ENCODE data around the gene IGSF3. TPM values are rescaled to one million over a fixed set of nuclear protein-coding genes. Genes with fewer than 3 reads are reported as not detected.

IGSF3 gene
- total RNA-seq, 1 experiment from 2014 or later, result 30.1 TPM

DNA sequence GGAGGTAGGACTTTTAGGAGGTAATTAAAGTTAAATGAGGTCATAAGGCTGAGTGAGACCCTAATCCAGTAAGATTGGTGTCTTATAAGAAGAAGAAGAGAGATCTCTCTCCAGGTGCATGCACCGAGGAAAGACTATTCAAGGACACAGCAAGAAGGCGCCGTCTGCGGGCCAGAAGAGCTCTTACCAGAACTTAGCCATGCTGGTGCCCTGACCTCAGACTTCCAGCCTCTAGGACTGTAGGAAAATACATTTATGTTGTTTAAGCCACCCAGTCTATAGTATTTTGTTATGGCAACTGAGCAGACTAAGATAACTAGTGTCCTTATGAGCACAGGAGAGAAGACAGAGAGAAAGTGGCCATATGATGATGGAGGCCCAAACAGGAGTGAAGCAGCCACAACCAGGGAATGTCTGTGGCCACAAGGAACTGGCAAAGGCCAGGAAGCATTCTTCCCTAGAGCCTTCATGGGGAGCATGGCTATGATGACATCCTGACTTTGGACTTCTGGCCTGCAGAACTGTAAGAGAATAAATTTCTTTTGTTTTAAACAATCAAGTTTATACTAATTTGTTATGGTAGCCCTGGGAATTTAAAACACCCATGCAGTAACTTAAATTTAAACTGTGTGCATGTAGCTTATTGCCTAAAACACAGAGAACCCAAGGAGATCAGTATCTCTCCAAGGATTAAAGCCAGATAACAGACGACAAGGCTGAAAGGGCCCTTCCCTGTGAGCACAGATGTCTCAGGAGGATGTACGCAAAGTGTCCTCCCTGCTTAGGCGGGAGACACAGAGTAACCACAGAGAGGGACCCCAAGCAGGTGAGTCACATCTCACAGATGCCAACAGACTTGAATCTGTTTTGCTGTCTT is 86.8 kb downstream of the IGSF3 start:
- H3K9me2 ChIP-seq (ENCODE audit: insufficient read depth), result no peaks in the 10 kb centered on the region
- H3K9me3 ChIP-seq (ENCODE audit: insufficient read depth, low read depth), result no peaks in the 10 kb centered on the region
- no peak overlapping the region for H3K4me2 ChIP-seq
- 0 out of 2 replicates have a peak, but pooled peaks cover 11% of the 10 kb centered on the region for H3K36me3 ChIP-seq (ENCODE audit: low read depth)
- no peaks in the 10 kb centered on the region for H3K27me3 ChIP-seq (ENCODE audit: insufficient read depth, low read depth)
- no peak for DNase-seq
- TF ChIP-seq CTCF (conservative IDR thresholded peaks at IDR 0.05) (no peak), EZH2 (IDR thresholded peaks at IDR 0.05; ENCODE audit: low read depth) (no peak)
- H3K27ac ChIP-seq, result no peak overlapping the region
- no peak overlapping the region for H2AFZ ChIP-seq
- intact Hi-C loops (cut with micrococcal nuclease; ENCODE audit: unreplicated experiment), result no loop called here
- H3K79me2 ChIP-seq (ENCODE audit: low read depth), result no peaks in the 10 kb centered on the region
- no peaks in the 10 kb centered on the region; the same call in 1 of the 2 replicates for H3K4me1 ChIP-seq (replicated peaks; ENCODE audit: insufficient read depth)
- no TSS peak for BruUV-seq (replicated peaks)
- POLR2A ChIA-PET (ENCODE audit: unreplicated experiment), result no interaction called here
- CTCF ChIA-PET, result no interaction called here
- no peaks in the 10 kb centered on the region for H3F3A ChIP-seq (ENCODE audit: insufficient read depth, low read depth)
- H4K20me1 ChIP-seq (ENCODE audit: insufficient read depth), result no peaks in the 10 kb centered on the region
- no peak overlapping the region for H3K4me3 ChIP-seq

- H3K36me3 ChIP-seq (ENCODE audit: low read depth), result 0 out of 2 replicates have a peak, but pooled peaks cover 5% of the 10 kb centered on the region
- CTCF ChIA-PET, result no interaction called here
- no peaks in the 10 kb centered on the region for H4K20me1 ChIP-seq (ENCODE audit: insufficient read depth)
- POLR2A ChIA-PET (ENCODE audit: unreplicated experiment), result no interaction called here
- no peak overlapping the region for H3K4me2 ChIP-seq
- no peak for DNase-seq
- no peaks in the 10 kb centered on the region for H3K4me1 ChIP-seq (replicated peaks; ENCODE audit: insufficient read depth)
- no peaks in the 10 kb centered on the region for H3K79me2 ChIP-seq (ENCODE audit: low read depth)
- no peaks in the 10 kb centered on the region for H3K27me3 ChIP-seq (ENCODE audit: insufficient read depth, low read depth)
- no TSS peak for BruUV-seq (replicated peaks)
- intact Hi-C loops (cut with micrococcal nuclease; ENCODE audit: unreplicated experiment), result loop anchor here (10.0 kb wide), 2 partner anchors 275 to 335 kb away; no protein-coding TSS in a partner anchor
- H3F3A ChIP-seq (ENCODE audit: insufficient read depth, low read depth), result peaks cover 5% of the 10 kb centered on the region
- H3K27ac ChIP-seq, result no peak overlapping the region
- H3K9me2 ChIP-seq (ENCODE audit: insufficient read depth), result no peaks in the 10 kb centered on the region
- H3K9me3 ChIP-seq (ENCODE audit: insufficient read depth, low read depth), result no peaks in the 10 kb centered on the region
- no peak for TF ChIP-seq CTCF (conservative IDR thresholded peaks at IDR 0.05)
- TF ChIP-seq EZH2 (IDR thresholded peaks at IDR 0.05; ENCODE audit: low read depth), result no peak
- H3K4me3 ChIP-seq, result no peak overlapping the region
- H2AFZ ChIP-seq, result no peak overlapping the region
These were observed 88.2 kb downstream of the IGSF3 start for GRCh38 chr1:116579259-116579875.

DNA sequence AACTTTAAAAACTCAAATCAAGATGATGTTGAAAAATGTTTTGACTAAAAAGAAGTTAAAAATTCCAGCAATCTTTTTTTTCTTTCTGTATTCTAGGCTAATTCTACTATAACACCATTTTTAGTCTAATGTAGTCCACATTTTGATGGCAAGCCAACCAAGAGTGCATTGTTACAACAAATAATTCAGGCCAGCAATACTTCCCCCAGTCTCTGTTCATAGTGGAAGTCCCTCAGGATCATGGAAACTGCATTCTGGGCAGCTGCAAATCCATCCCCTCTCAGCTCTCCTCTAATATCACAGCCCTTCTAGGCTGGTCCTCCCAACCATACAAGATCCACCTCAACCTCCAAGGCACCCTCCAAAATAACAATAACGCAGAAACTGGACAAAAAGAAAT is 89.0 kb downstream of the IGSF3 start:
- no peaks in the 10 kb centered on the region for H3K79me2 ChIP-seq (ENCODE audit: low read depth)
- peaks cover 5% of the 10 kb centered on the region for H3F3A ChIP-seq (ENCODE audit: insufficient read depth, low read depth)
- no peaks in the 10 kb centered on the region for H3K9me3 ChIP-seq (ENCODE audit: insufficient read depth, low read depth)
- no peaks in the 10 kb centered on the region for H3K27me3 ChIP-seq (ENCODE audit: insufficient read depth, low read depth)
- intact Hi-C loops (cut with micrococcal nuclease; ENCODE audit: unreplicated experiment), result loop anchor here (10.0 kb wide), 2 partner anchors 276 to 336 kb away; no protein-coding TSS in a partner anchor
- H3K4me1 ChIP-seq (replicated peaks; ENCODE audit: insufficient read depth), result no peaks in the 10 kb centered on the region
- H3K4me3 ChIP-seq, result no peak overlapping the region
- DNase-seq, result no peak
- TF ChIP-seq CTCF (conservative IDR thresholded peaks at IDR 0.05) (no peak), EZH2 (IDR thresholded peaks at IDR 0.05; ENCODE audit: low read depth) (no peak)
- H4K20me1 ChIP-seq (ENCODE audit: insufficient read depth), result no peaks in the 10 kb centered on the region
- H3K27ac ChIP-seq, result no peak overlapping the region
- H3K4me2 ChIP-seq, result no peak overlapping the region
- H3K9me2 ChIP-seq (ENCODE audit: insufficient read depth), result no peaks in the 10 kb centered on the region
- H2AFZ ChIP-seq, result no peak overlapping the region
- H3K36me3 ChIP-seq (ENCODE audit: low read depth), result no peaks in the 10 kb centered on the region
- ChIA-PET CTCF (interaction anchor here (0.5 to 0.6 kb wide), 3 partner anchors 124 to 480 kb away, joined by 3 to 4 read pairs (median 4); no protein-coding TSS in a partner anchor), POLR2A (ENCODE audit: unreplicated experiment) (interaction anchor here (0.7 kb wide), 1 partner anchor 706 kb away, joined by 3 read pairs; no protein-coding TSS in a partner anchor)
- BruUV-seq (replicated peaks), result no TSS peak
